HG03139 (cell line): ENCODE data around the gene ING3.

ENCODE experiments used
- ATAC-seq: cut with Tn5 transposase; IDR thresholded peaks from one replicate; pipeline ENCODE4 v1.9.1; 2021; ENCODE audit not compliant: unreplicated experiment

The ING3 gene

GRCh38 chr7:121024611-121025010 lies 74.0 kb downstream of the ING3 start:
- ATAC-seq, result no peak

GRCh38 chr7:121026159-121026558 lies 75.6 kb downstream of the ING3 start:
- ATAC-seq, result no peak

GRCh38 chr7:121026577-121027111 lies 76.1 kb downstream of the ING3 start:
- no peak for ATAC-seq
